H1 (cell line): ENCODE results near the gene SLC9A5.

Experiments
- CBX8 ChIP-seq: fragments of 300-800, 300-1000 bp; sonication (generic); IDR thresholded peaks from 2 replicates; pipeline ENCODE4 v1.7.1; 2016; ENCODE audit warnings: low read depth, low read length, borderline replicate concordance
- CEBPB ChIP-seq: IDR thresholded peaks from 2 replicates; pipeline ENCODE4 v1.6.1; 2012; ENCODE audit warnings: low read depth, low read length
- CTCF ChIP-seq, 3 experiments: IDR thresholded peaks; 1 replicate in 2 of 3; 2 replicates in 1 of 3; pipeline versions ENCODE4 v1.5.1 to v1.6.1; 2011; ENCODE audit warnings: low read length in 3 of 3, mild to moderate bottlenecking in 3 of 3, inconsistent platforms in 2 of 3, low read depth in 1 of 3, moderate library complexity in 1 of 3; ENCODE audit not compliant: insufficient read depth in 1 of 3; ENCODE audit errors: control extremely low read depth in 1 of 3
- HDAC6 ChIP-seq: IDR thresholded peaks from one replicate; pipeline ENCODE4 v1.7.1; 2012; ENCODE audit warnings: low read depth, mild to moderate bottlenecking, inconsistent platforms, low read length, moderate library complexity
- JUND ChIP-seq: IDR thresholded peaks from 2 replicates; pipeline ENCODE4 v1.6.1; 2011; ENCODE audit warnings: mild to moderate bottlenecking, improper control_type of control experiment, low read length
- KDM1A ChIP-seq: fragments of 200-600, 300-600 bp; sonication (generic); IDR thresholded peaks from 2 replicates; pipeline ENCODE4 v1.7.1; 2016; ENCODE audit warnings: mild to moderate bottlenecking, low read length, borderline replicate concordance
- NANOG ChIP-seq: IDR thresholded peaks from 2 replicates; pipeline ENCODE4 v1.6.1; 2011; ENCODE audit warnings: low read length, low read depth, mild to moderate bottlenecking, inconsistent platforms; ENCODE audit not compliant: insufficient read depth, poor library complexity, severe bottlenecking
- POLR2A ChIP-seq, 2 experiments: IDR thresholded peaks; 1 replicate in 1 of 2; 2 replicates in 1 of 2; pipeline ENCODE4 v1.6.1; 2011; ENCODE audit warnings: low read depth in 2 of 2, low read length in 2 of 2, mild to moderate bottlenecking in 2 of 2; ENCODE audit errors: control extremely low read depth in 1 of 2
- POLR2AphosphoS5 ChIP-seq: IDR thresholded peaks from 2 replicates; pipeline ENCODE4 v1.6.1; 2011; ENCODE audit warnings: low read depth, low read length
- SIX5 ChIP-seq: IDR thresholded peaks from 2 replicates; pipeline ENCODE4 v1.6.1; 2011; ENCODE audit warnings: mild to moderate bottlenecking, low read depth, low read length

GRCh38 chr16:67312719-67313118 lies 63.9 kb downstream of the SLC9A5 start:
- TF ChIP-seq CTCF (IDR thresholded peaks at IDR 0.05; ENCODE audit: control extremely low read depth in 1 of 3, insufficient read depth in 1 of 3, low read depth in 1 of 3, low read length in 3 of 3) = no peak
- TF ChIP-seq NANOG = no peak
- TF ChIP-seq SIX5 = no peak
- TF ChIP-seq POLR2AphosphoS5 = no peak
- no peak for TF ChIP-seq POLR2A (IDR thresholded peaks at IDR 0.05; ENCODE audit: control extremely low read depth in 1 of 2, low read depth in 2 of 2, low read length in 2 of 2)
- no peak for TF ChIP-seq JUND
- no peak for TF ChIP-seq HDAC6
- TF ChIP-seq KDM1A = no peak
- TF ChIP-seq CEBPB = no peak
- TF ChIP-seq CBX8 = no peak
